Measurements from ENCODE around the gene CASZ1.

The CASZ1 gene

GRCh38 chr1:10791105-10791951 lies 5.1 kb downstream of the CASZ1 start:
- DNase-seq: no peak

DNA sequence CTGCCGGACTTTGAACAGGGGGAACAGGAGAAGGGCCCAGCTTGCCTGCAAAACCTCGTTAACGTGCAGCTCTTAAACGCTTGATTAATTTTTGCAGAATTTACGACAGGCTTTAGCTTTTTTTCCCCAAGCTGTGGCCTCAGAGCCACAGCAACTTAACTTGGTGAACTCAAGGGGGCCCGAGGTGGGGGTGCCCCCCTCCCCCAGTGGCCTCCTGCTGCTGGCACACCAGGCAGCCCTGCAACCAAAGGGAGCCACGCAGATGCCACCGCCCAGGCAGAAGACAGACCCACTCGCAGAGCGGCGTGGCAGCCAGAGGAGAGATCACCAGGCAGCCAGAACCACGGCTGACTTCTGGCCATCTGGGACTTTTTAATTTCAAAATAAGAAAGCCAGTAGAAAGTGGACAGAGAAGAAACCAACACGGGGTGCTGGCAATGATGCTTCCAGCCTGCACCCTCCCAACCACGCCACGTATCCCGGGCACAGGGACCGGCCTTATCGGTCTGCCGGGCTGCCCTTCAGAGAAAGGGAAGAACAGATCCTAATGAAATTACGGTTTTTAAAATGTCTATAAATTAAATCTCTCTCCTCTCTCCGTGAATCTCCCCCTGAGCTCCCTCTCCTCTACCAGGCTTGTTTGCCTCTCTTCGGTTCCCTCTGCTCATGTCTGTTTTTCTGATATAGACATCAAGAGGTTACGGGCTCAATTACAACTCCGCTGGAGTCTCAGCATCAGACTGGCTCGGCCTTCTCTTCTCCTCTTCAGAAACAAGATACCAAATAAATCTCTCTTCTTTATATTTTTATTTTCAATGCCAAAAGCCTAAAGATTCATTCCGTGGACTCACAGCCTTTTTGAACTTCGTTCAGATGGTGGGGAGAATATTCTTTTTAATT lies 6.4 kb downstream of the CASZ1 start:
- no peak for DNase-seq

- DNase-seq: no peak
These were observed 7.2 kb downstream of the CASZ1 start for GRCh38 chr1:10789047-10789791.

DNA sequence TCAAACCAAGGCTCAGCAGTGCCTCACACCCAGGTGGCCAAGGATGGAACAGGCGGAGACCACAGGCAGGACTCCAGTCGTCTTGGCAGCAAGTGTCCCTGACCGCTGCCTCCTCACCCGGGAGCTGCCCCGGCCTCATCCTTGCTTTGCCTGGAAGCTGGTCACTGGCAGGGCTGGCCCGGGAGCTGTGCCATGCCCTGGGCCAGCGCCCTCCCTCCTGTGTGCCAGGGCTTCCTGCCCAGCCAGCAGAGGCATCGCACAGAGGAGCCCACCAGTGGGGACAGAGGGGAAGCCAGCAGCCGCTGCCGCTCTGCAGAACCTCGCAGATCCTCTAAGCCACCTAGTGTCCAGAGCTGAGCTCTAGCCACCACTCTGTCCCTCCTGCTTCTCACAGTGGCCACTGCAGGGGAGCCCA lies 7.8 kb downstream of the CASZ1 start:
- no peak for DNase-seq

DNA sequence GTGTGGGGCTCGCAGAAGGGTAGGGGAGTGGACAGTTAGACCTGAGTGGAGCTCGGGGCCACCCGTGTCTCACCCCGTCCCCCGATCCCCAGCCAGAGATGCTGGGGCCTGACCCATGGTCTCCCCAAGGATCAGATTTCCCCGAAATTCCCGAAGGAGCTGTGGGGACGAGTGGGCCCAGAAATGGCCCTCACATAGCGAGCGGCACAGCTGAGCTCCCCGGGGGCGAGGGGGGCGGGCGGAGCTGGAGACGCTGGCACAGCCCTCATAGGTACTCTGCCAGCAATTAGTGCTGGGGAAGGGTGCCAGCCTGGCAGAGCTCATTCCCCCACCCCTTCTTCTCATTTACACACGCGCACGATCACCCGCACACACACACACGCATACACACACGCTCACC lies 9.2 kb downstream of the CASZ1 start:
- no peak for DNase-seq

DNA sequence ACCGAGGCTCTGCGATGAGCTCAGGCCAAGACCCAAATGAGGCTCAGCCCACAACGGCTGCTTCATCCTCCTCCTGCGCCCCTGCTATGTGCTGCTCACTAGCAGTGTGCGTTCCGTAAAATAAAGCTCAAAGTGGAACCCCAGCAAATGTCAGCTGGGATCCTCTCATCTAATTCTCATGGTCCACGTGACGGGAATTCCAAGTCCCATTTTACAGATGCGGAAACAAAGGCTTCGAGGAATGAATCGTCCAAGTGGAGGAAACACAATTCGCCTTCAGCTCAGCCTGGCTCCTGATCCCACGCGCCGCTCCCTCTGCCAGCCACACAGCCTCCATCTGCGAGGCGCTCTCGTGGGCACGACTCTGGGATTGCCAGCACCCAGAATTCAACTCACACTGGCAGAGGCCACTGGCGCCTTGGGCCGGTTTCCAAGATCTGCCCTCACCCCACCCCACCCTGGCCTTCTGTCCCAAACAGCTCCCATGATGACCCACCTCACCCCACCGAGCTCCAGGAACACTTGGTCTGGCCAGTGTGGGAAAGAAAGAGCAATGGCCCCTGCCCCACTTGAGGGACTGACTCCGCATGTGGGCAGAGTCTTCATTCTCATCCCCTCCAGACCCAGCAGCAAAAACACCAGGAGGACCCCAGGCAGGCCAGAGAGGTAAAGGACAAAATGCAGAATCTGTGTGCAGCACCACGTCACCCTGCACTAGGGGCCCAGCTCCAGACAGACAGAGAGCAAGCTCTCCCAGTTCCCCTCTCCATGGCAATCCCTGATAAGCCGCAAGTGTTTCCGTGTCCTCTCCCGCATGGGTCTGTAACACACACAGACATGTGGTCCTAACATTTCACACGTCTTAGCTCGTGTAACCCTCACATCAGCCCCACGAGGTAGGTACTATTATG lies 10.5 kb downstream of the CASZ1 start:
- no peak for DNase-seq

DNA sequence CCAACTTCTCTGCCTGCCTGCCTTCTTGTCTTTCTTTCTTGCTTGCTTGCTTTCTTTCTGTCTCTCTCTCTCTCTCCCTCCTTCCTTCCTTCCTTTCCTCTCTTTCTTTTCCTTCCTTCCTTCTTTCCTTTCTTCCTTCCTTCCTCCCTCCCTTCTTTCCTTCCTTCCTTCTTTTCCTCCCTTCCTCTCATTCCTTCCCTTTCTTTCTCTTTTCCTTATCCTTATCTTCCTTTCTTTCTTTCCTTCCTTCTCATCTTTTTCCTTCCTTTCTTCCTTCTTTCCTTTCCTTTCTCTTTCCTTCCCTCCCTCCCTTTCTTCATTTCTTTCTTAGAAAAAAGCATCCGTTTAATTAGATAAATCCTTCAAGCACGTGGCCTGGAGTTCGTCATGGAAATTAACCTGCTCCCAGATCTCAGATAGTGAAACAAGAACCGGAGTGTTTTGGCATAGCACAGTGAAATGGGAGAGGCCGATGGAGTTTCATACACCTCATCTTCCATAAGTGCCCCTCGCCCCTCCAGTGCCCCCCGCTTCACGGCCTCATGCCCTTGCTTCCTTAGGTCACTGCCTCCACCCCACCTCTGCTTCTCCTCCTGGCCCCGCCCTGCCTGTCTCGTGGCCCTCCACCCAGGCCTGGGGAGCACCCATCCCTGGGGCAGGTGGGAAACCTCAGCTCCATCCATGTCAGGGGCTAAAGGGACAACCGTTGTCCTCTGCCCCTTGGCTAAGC lies 11.3 kb downstream of the CASZ1 start:
- no peak for DNase-seq

GRCh38 chr1:10782491-10783244 lies 13.8 kb downstream of the CASZ1 start:
- DNase-seq: no peak

GRCh38 chr1:10781137-10781536 lies 15.3 kb downstream of the CASZ1 start:
- DNase-seq: no peak

GRCh38 chr1:10779841-10780240 lies 16.6 kb downstream of the CASZ1 start:
- DNase-seq: no peak

- DNase-seq: no peak
These were observed 17.2 kb downstream of the CASZ1 start for GRCh38 chr1:10779201-10779600.

- DNase-seq: no peak
These were observed 17.8 kb downstream of the CASZ1 start for GRCh38 chr1:10778640-10779039.

DNA sequence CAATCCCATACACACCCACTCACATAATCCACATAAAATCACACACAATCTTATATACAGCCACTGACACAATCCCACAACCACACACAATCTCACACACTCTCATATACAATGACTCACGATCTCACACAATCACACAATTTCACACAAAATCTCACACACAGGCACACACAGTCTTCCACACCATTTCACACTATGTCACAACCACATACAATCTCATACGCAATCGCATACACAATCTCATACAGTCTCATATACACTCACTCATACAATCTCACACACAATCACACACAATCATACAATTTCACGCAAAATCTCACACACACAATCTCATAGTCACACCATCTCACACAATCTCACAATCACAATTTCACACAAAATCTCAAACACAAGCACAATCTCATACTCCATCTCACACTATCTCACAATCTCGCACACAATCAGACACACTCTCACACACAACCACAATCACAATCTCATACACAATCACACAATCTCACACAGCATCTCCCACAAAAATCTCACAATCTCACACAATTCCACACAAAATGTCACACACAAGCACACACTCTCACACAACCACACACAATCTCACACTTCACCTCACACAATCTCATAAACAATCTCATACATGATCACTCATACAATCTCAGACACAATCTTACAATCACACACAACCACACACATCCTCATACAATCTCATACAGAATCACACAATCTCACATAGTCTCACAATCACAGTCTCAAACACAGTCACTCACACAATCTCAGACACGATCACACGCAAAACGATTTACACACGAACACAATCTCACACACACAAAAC lies 18.5 kb downstream of the CASZ1 start:
- no peak for DNase-seq

- no peak for DNase-seq
These were observed 20.1 kb downstream of the CASZ1 start for GRCh38 chr1:10776190-10776905.

DNA sequence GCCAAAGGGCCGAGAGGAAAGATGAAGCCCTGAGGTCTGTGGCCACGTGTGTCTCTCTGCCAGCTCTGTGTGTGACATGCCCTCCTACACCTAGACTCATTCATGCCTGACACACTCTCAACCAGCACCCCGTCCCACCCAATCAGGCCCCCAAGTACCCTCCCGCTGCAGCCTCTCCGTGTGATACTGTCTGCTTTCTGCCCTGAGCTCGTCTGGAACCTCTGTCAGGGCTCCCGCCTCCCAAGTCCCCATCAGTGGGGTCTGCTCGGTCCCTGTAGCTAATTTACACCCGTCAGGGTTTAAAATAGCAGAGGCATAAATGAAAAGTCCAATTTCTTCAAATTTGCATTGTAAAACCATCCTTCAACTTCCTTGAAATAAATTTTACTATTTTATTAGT lies 20.7 kb downstream of the CASZ1 start:
- no peak for DNase-seq

- no peak for DNase-seq
These were observed 21.7 kb downstream of the CASZ1 start for GRCh38 chr1:10774615-10775310.

DNA sequence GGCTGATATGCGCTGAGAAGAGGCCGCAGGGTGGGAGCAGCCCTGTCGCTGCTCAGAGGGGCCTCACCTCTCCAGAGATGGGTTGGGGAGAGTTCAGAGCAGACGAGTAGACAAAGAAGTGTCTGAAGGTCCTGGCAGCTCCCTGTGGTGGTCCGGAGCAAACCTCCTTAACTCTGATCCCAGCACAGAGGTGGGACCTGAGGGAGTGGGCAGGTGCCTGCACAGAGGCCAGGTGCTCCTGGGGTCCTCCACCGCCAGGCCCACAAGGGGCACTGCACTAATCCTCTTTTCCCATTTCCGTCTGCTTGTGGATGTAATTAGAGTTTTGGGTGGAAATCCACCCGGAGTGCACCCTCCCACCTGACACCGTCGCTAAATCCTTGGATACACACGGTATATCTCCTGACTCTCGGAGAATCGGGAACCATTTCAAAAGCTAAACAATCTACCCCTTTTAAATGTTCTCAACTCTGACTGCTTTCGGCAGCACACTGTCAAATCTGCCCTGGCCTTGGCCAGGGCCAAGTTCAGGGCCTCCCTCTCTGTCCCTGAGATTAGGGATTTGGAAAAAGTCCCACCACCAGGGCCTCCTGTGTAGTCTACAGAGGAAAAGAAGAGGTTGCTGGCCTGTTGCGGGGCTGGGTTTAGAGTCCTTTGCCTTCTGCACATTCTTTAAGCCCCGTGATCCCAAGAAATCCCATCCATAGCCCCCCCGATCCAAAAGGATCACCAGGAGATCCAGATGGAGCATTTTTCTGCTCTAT lies 22.4 kb downstream of the CASZ1 start:
- DNase-seq: no peak

Measured in T-helper 1 cell (primary cell).